ENCODE measurements around the gene GABRA4.

- TF ChIP-seq, protein P1, sequence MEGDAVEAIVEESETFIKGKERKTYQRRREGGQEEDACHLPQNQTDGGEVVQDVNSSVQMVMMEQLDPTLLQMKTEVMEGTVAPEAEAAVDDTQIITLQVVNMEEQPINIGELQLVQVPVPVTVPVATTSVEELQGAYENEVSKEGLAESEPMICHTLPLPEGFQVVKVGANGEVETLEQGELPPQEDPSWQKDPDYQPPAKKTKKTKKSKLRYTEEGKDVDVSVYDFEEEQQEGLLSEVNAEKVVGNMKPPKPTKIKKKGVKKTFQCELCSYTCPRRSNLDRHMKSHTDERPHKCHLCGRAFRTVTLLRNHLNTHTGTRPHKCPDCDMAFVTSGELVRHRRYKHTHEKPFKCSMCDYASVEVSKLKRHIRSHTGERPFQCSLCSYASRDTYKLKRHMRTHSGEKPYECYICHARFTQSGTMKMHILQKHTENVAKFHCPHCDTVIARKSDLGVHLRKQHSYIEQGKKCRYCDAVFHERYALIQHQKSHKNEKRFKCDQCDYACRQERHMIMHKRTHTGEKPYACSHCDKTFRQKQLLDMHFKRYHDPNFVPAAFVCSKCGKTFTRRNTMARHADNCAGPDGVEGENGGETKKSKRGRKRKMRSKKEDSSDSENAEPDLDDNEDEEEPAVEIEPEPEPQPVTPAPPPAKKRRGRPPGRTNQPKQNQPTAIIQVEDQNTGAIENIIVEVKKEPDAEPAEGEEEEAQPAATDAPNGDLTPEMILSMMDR (conservative IDR thresholded peaks at IDR 0.05), result no peak
- TF ChIP-seq ZFX (IDR thresholded peaks at IDR 0.05), result no peak
Measured at GRCh38 chr4:46979726-46980125, 13.7 kb downstream of the GABRA4 start.

Data from C4-2B (cell line).